ENCODE data around the gene EXOC3L2.

Gene EXOC3L2

GRCh38 chr19:45217957-45218334 lies 27.3 kb downstream of the EXOC3L2 start:
- no peak for DNase-seq

DNA sequence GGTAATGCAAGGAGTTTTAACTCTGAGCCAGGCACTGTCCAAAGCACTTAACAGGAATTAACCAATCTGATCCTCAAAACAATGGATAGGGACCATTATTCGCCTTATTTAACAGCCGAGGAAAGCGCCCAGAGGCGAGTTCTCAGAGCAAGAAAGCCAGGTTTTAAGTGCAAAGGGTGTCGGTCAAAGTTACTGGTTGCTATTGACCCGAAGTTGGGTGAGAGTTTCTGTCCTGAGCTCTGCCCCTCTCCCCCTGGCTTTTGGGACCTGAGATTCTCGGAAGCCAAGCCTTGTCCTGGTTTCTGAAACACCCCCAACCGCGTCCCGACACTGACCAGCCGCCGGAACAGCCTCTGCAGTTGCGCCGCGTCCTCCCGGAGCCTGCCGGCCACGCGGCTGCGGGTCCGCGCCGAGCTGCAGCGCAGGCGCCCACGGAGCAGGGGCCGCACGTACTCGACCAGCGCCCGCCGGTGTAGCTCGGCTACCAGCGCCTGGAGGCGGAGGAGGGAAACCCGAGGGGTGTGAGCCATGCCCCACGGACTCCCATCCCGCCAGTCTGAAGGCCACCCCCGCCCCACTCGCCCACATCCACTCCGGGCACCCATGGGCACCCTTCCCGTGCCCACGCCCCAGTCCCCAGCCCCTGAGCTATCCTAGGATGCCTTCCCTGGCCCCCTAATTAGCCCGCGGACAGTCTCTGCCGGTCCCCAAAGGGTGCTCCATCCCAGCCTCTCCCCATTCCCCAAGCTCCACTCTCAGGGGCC lies 27.8 kb downstream of the EXOC3L2 start:
- DNase-seq = no peak

DNA sequence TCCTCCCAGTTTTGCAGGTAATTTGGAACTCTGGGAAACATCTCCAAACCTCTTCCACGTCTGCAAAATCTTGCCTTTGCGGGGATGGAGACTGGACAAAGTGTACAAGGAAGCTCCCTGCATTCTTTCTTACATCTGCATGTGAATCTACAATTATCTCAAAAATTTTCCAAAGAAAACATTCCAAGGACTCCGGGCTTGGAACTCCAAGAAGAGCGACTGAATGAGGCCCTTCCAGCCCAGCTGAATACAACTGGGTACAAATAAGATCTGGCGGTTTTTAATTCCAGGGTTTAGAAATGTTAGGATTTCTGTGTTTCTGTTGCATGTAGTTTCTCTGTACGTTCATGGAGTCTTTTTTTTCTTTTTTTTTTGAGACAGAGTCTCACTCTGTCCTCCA lies 28.5 kb downstream of the EXOC3L2 start:
- DNase-seq = no peak

GRCh38 chr19:45215391-45216191 lies 29.6 kb downstream of the EXOC3L2 start:
- DNase-seq = no peak

- DNase-seq = no peak
These were observed 32.2 kb downstream of the EXOC3L2 start for GRCh38 chr19:45213031-45213430.

DNA sequence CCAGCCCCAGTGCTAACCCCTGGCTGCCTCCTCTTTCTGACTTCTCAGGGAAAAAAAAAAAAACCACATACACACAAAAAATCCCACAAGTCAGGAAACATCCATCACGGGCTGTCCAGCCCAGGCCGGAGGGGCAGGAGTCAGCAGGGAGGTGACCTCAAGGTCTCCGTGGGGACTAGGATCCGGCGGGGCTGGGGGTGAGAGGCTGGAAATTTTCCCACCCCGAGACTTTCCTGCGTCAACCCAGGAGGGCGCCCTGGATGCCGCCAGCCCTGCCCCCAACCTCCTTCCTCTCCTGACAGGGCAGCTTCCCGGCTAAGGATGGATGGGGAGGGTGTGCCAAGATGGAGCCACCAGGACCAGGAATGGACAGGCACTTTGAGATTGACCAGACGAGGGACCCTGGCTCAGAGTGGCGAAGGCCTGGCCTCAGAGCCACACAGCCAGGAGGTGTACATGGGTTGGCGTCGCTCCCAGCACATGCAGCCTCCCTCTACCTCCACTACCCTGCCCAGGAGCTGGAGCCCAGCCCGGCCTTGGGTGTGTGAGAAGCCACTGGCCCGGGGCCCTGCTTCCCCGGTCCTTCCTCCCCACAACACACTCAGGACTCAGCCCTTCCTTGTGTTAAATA lies 33.3 kb downstream of the EXOC3L2 start:
- no peak for DNase-seq

GRCh38 chr19:45206328-45206727 lies 38.9 kb downstream of the EXOC3L2 start:
- no peak for DNase-seq

DNA sequence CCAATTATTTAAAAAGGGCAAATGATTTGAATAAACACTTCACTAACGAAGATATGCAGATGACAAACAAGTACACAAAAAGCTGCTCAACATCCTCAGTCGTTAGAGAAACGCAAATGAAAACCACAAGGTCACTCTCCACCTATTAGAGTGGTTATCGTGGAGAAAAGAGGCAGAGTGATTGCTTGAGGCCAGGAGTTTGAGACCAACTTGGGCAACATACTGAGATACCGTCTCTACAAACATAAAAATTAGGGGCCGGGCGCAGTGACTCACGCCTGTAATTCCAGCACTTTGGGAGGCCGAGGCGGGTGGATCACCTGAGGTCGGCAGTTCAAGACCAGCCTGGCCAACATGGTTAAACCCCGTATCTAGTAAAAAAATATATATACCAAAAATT lies 39.4 kb downstream of the EXOC3L2 start:
- no peak for DNase-seq

DNA sequence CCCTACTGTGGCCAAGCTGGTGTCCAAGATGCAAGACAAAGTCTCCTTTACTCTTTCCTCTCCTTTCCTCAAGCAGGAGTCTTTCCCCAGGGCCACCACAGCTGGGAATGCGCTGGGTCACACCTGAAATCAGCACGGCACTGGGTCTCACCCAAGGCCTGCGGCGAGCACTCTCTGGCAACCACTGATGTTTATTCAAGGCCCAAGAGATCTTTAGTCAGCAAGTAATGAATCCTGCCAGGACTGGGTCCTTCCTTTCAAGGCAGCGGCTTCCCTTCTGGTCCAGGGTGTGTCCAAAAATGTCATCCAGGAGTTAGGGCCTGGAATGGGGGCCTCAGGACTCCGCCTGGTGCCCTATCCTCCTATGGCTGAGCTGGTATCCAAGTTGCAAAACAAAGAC lies 42.6 kb downstream of the EXOC3L2 start:
- DNase-seq = no peak

DNA sequence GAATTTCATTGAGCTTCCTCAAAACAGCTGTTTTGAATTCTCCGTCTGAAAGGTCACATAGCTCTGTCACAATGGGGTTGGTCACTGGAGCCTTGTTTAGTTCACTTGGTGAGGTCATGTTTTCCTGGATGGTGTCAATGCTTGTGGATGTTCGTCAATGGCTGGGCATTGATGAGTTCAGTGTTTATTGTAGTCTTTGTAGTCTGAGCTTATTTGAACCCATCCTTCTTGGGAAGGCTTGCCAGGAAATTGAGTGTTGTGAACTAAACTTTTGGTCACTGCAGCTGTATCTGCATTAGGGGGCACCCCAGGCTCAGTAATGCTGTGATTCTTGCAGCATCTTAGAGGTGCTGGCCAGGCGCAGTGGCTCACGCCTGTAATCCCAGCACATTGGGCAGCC lies 44.6 kb downstream of the EXOC3L2 start:
- no peak for DNase-seq

DNA sequence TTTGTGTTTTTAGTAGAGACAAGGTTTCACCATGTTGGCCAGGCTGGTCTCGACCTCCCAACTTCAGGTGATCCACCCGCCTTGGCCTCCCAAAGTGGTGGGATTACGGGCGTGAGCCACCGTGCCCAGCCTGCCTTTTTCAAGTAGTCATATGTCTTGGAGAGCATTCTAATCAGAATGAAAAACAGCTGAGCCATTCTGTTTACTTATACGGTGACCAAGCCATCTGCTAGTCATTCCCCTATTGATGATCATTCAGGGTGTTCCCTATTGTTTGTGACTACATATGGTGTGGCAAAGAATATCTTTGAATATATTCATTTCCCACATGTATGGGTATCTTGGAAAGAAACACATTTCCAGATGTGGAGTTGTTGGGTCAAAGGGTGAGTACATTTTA lies 49.4 kb downstream of the EXOC3L2 start:
- no peak for DNase-seq

- DNase-seq = no peak
These were observed 53.8 kb downstream of the EXOC3L2 start for GRCh38 chr19:45191375-45191774.

- no peak for DNase-seq
These were observed 55.2 kb downstream of the EXOC3L2 start for GRCh38 chr19:45189971-45190370.

DNA sequence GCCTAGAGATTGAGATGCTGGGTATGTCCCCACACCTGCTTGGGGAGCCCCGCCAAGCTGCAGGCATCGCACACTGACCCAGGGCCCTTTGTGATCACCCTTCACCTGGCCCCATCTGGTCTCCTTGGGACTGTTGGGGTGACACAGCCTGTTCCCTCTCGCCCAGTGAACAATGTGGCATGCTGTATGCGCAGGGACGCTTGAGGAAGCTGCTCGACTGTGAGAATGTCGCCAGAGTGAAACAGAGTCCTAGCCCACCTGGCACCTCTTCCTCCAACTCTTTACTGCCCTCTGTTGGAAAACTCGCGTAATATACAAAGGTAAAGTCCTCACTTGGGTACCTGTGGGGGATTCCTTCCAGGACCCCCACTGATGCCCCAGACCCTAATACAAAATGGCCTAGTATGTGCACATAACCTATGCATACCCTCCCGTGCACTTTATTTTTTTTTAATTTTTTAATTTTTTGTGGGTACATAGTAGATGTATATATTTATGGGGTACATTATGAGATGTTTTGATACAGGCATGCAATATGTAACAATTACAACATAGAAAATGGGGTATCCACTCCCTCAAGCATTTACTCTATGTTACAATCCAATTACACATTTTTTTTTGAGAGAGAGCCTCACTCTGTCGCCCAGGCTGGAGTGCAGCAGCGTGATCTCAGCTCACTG lies 57.6 kb downstream of the EXOC3L2 start:
- DNase-seq = peak; percentile 26

DNA sequence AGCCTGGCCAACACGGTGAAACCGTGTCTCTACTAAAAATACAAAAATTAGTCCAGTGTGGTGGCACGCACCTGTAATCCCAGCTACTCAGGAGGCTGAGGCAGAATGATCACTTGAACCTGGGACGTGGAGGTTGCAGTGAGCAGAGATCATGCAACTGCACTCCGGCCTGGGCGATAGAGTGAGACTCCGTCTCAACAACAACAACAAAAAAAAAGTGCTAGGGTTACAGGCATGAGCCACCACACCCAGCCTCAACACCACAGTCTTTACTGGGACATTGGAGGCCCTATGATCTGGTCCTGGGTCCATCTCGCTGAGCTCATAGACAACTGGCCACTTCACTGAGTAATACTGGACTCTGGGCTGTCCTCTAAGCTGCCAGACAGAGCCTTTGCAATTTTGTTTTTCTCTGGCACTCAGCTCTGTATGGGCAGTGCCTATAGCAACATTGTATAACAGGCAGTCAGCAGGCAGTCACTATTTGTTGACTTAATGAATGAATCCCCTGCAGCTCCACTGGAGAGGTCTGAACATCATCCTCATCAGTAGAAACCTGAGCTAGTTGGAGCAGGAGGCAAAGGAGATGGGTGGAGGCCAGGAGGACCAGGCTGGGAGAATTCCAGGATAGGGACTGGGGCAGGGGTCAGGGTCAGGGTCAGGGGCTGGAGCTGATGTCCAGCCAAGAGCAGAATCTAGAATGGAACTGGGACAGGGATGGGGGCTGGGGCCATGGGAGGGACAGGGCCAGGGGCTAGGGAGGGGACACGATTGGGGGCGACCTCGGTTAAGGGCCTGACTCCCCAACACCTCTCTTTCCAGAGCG lies 58.5 kb downstream of the EXOC3L2 start:
- no peak for DNase-seq

DNA sequence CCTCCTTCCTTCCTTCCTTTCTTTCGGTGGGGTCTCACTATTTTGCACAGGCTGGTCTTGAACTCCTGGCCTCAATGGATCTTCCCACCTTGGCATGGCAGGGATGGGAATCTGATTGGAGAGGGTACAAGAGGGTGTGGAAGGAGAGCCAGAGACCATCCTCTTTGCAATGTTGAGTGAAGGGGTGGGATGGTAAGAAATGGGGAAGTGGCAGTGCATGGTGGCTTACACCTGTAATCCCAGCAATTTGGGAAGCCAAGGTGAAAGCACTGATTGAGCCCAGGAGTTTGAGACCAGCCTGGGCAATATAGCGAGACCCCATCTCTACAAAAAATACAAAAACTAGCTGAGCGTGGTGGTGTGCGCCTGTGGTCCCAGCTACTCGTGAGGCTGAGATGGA lies 61.1 kb downstream of the EXOC3L2 start:
- no peak for DNase-seq

DNA sequence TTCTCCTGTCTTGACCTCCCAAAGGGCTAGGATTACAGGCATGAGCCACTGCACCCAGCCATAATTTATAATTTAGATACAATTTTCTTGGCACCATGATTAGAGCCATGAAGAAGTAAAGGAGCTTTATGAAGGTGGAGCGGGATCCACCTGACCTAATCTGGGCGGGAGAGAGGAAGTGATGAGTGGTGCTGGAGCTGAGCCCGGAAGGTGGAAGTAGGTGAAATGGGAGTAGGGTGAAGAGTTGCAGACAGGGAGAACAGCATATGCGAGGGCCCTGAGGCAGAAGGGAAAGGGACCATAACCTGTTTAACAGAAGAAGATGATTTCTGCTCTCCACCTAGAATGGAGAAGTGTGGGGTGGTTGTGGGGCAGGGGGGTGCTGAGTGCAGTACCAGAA lies 62.4 kb downstream of the EXOC3L2 start:
- DNase-seq = no peak

DNA sequence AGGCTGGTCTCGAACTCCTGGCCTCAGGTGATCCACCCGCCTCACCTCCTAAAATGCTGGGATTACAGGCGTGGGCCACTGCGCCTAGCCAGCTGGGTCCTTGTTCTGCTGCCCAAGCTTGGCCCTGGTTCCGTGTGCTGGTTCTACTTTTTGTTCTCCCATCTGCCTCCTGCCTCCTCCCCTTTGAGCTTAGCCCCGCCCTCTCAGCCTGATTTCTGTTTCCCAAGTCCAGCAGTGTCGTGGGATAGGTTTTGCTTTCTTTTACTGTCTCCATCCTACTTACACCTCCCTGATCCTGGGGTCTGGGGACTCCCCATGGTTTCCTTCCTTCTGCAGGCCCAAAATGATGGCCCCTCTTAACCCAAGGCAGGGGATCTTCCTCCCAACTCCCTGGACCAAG lies 64.3 kb downstream of the EXOC3L2 start:
- DNase-seq = no peak

DNA sequence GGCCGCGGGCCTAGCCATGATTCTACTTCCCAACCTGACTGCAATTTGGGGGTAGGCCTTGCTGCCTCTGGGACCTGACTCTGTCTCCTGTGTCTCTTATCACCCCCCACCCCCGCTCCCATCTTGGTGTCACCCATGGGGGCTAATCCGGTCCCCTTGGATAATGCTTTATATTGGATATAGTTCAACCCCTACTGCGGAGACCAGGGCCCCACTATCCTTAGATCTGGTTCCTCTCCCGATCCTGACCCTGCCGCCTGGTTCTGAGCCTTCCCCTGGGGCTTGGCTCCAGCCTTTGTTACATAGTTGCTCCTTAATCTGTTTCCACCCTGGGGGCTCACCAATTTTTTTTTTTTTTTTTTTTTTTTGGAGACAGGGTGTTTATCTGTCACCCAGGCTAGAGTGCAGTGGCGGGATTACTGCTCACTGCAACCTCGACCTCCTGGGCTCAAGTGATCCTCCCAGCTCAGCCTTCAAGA lies 65.3 kb downstream of the EXOC3L2 start:
- DNase-seq = no peak

- DNase-seq = no peak
These were observed 65.9 kb downstream of the EXOC3L2 start for GRCh38 chr19:45179072-45179891.
